ENCODE data around the gene BCL7A. TPM values are rescaled to one million over a fixed set of nuclear protein-coding genes. Genes with fewer than 3 reads are reported as not detected.

Gene BCL7A
- total and polyA plus RNA-seq, 9 of the 15 experiments (the other 6 are each of a cell fraction or from before 2014, with no cell fraction given): 0.25 to 21.9 (median 14.9) TPM

GRCh38 chr12:122097927-122098756, 76.5 kb downstream of the BCL7A start (continued):
- TF ChIP-seq ZNF282 (CRISPR knock-in tag; IDR thresholded peaks at IDR 0.05) (no peak), EP400 (IDR thresholded peaks at IDR 0.05) (peak; percentile 62), ZNF146 (CRISPR knock-in tag; IDR thresholded peaks at IDR 0.05; ENCODE audit: unreplicated experiment) (no peak), ETS1 (conservative IDR thresholded peaks at IDR 0.05; ENCODE audit: control insufficient read depth, low read depth, low read length) (0 out of 2 replicates have a peak, but pooled peaks have one; percentile 34), FOXA1 (IDR thresholded peaks at IDR 0.05; ENCODE audit: borderline replicate concordance) (no peak), DMBX1 (CRISPR knock-in tag; IDR thresholded peaks at IDR 0.05; ENCODE audit: borderline replicate concordance) (peak; percentile 69), SMAD1 (IDR thresholded peaks at IDR 0.05; ENCODE audit: low read depth, low read length, partially characterized antibody) (peak; percentile 61), EGR1 (conservative IDR thresholded peaks at IDR 0.05) (peak; percentile 60), RNF2 (IDR thresholded peaks at IDR 0.05) (peak; percentile 89; the same call in 1 of the 2 replicates), CBFA2T2 (conservative IDR thresholded peaks at IDR 0.05) (peak; percentile 96), ZNF354B (CRISPR knock-in tag; IDR thresholded peaks at IDR 0.05) (no peak), BRD9 (IDR thresholded peaks at IDR 0.05; ENCODE audit: low read depth, partially characterized antibody) (peak; percentile 9), PTTG1 (tag; IDR thresholded peaks at IDR 0.05; ENCODE audit: low read depth) (no peak), FOSL1 (tag; conservative IDR thresholded peaks at IDR 0.05) (peak; percentile 72), NR2C1 (IDR thresholded peaks at IDR 0.05) (no peak), NR2C1 (tag; IDR thresholded peaks at IDR 0.05) (peak; percentile 39; the same call in 1 of the 2 replicates), SMC3 (conservative IDR thresholded peaks at IDR 0.05; ENCODE audit: insufficient read depth, low read depth, low read length) (no peak), ERF (CRISPR knock-in tag; IDR thresholded peaks at IDR 0.05) (0 out of 2 replicates have a peak, but pooled peaks have one; percentile 25), TAF1 (IDR thresholded peaks at IDR 0.05; ENCODE audit: control insufficient read depth, extremely low read depth, insufficient read depth, low read length, severe bottlenecking) (peak; percentile 43), EP300 (IDR thresholded peaks at IDR 0.05; ENCODE audit: low read length) (peak; percentile 97), ZNF699 (CRISPR knock-in tag; IDR thresholded peaks at IDR 0.05; ENCODE audit: insufficient replicate concordance) (no peak), ZNF583 (CRISPR knock-in tag; IDR thresholded peaks at IDR 0.05) (peak; percentile 49; the same call in 1 of the 2 replicates), SMARCA4 (IDR thresholded peaks at IDR 0.05) (peak; percentile 98), ZNF24 (IDR thresholded peaks at IDR 0.05) (no peak), HNRNPLL (IDR thresholded peaks at IDR 0.05; ENCODE audit: low read depth, low read length, poor library complexity, severe bottlenecking) (peak; percentile 21), SP1 (CRISPR knock-in tag; IDR thresholded peaks at IDR 0.05) (0 out of 2 replicates have a peak, but pooled peaks have one; percentile 16), BMI1 (IDR thresholded peaks at IDR 0.05; ENCODE audit: low read length) (no peak), FUS (optimal IDR thresholded peaks at IDR 0.05; ENCODE audit: low read depth, low read length) (no peak), GABPB2 (CRISPR knock-in tag; conservative IDR thresholded peaks at IDR 0.05) (no peak), TRIM25 (IDR thresholded peaks at IDR 0.05; ENCODE audit: borderline replicate concordance) (no peak)
